K562 (cell line): ENCODE data around the gene HOMEZ. TPM values are rescaled to one million over a fixed set of nuclear protein-coding genes. Genes with fewer than 3 reads are reported as not detected.
A peak's percentile ranks its signal among the peaks of the same experiment; 100 is the strongest.

Experiments used
- ARID3A ChIP-seq: IDR thresholded peaks from 2 replicates; pipeline ENCODE4 v1.6.1; 2012; ENCODE audit warnings: low read depth, low read length, improper control_type of control experiment, borderline replicate concordance
- ERF ChIP-seq: fragments of 450-650 bp; formaldehyde crosslinking; IDR thresholded peaks from 2 replicates; pipeline ENCODE4 v1.4.0; 2020; ENCODE audit warnings: mild to moderate bottlenecking, mixed read lengths
- FOS ChIP-seq: IDR thresholded peaks from 3 replicates; pipeline ENCODE4 v1.6.1; 2011; ENCODE audit not compliant: insufficient read length; ENCODE audit errors: extremely low read depth
- GTF2A2 ChIP-seq: IDR thresholded peaks from 2 replicates; pipeline ENCODE4 v1.6.1; 2016; ENCODE audit warnings: mild to moderate bottlenecking, missing genetic modification characterization, missing compliant biosample characterization
- HCFC1 ChIP-seq: IDR thresholded peaks from 2 replicates; pipeline ENCODE4 v1.6.1; 2012; ENCODE audit warnings: low read depth, low read length, improper control_type of control experiment
- MAFG ChIP-seq: fragments of 450-650 bp; conservative IDR thresholded peaks from 2 replicates; pipeline ENCODE4 v1.6.1; 2016; ENCODE audit warnings: missing genetic modification characterization, missing compliant biosample characterization
- MEF2D ChIP-seq: conservative IDR thresholded peaks from 2 replicates; pipeline ENCODE4 v1.6.1; 2016; ENCODE audit warnings: low read depth, missing genetic modification characterization, missing compliant biosample characterization
- NCOA2 ChIP-seq, 2 experiments: fragments of 450-650 bp; IDR thresholded peaks; 2 replicates each; pipeline ENCODE4 v1.6.1; 2018; ENCODE audit warnings: mild to moderate bottlenecking in 2 of 2, moderate library complexity in 1 of 2; ENCODE audit not compliant: partially characterized antibody in 2 of 2
- NCOA4 ChIP-seq: fragments of 450-650 bp; IDR thresholded peaks from 2 replicates; pipeline ENCODE4 v1.6.1; 2018; ENCODE audit warnings: mild to moderate bottlenecking; ENCODE audit not compliant: partially characterized antibody
- NCOA6 ChIP-seq: fragments of 450-650 bp; IDR thresholded peaks from 2 replicates; pipeline ENCODE4 v1.6.1; 2017; ENCODE audit warnings: mild to moderate bottlenecking
- PHB2 ChIP-seq: fragments of 450-650 bp; IDR thresholded peaks from 2 replicates; pipeline ENCODE4 v1.6.1; 2017; ENCODE audit warnings: low read depth
- PHF8 ChIP-seq: fragments of 200-600 bp; sonication (generic); IDR thresholded peaks from 2 replicates; pipeline ENCODE4 v1.6.1; 2012; ENCODE audit warnings: mixed run types, mild to moderate bottlenecking, inconsistent platforms, low read length, moderate library complexity, borderline replicate concordance
- POLR2H ChIP-seq: IDR thresholded peaks from 2 replicates; pipeline ENCODE4 v1.6.1; 2016; ENCODE audit warnings: missing genetic modification characterization, low read depth, mild to moderate bottlenecking, control low read depth, missing compliant biosample characterization, moderate library complexity
- RBM22 ChIP-seq: fragments of 200-400 bp; formaldehyde crosslinking; IDR thresholded peaks from 2 replicates; pipeline ENCODE4 v1.6.1; 2018; ENCODE audit warnings: low read length, low read depth; ENCODE audit not compliant: poor library complexity, severe bottlenecking
- REST ChIP-seq, 2 experiments: fragments of 450-650 bp; formaldehyde crosslinking in 1 of 2; IDR thresholded peaks; 2 replicates each; pipeline versions ENCODE4 v1.4.0 to v1.6.1; 2014 to 2020; ENCODE audit warnings: mild to moderate bottlenecking in 2 of 2, borderline replicate concordance in 1 of 2, low read depth in 1 of 2
- SRSF3 ChIP-seq: fragments of 200-400 bp; formaldehyde crosslinking; IDR thresholded peaks from 2 replicates; pipeline ENCODE4 v1.6.1; 2016; ENCODE audit warnings: mild to moderate bottlenecking, low read length, moderate library complexity; ENCODE audit not compliant: insufficient read depth
- TAF15 ChIP-seq: fragments of 200-400 bp; formaldehyde crosslinking; IDR thresholded peaks from 2 replicates; pipeline ENCODE4 v1.6.1; 2017; ENCODE audit warnings: mild to moderate bottlenecking, low read depth, low read length, moderate library complexity
- TRIM28 ChIP-seq: fragments of 450-650 bp; IDR thresholded peaks from 2 replicates; pipeline ENCODE4 v1.6.1; 2017
- ZNF232 ChIP-seq: sonication (generic); formaldehyde crosslinking; IDR thresholded peaks from 2 replicates; pipeline ENCODE4 v1.8.0; 2022; ENCODE audit warnings: mild to moderate bottlenecking, missing genetic modification reagents
- ZNF41 ChIP-seq: fragments of 250-450 bp; sonication (Bioruptor Pico); conservative IDR thresholded peaks from 2 replicates; pipeline ENCODE4 v1.4.0; 2020; ENCODE audit warnings: mild to moderate bottlenecking
- polyA plus RNA-seq, 8 experiments: library from polyadenylated mRNA; depleted of rRNA in 4 of 8; stranded (reverse) in 5 of 8; unstranded in 3 of 8; fragments of >200 nt; fragmentation: Nextera tagmentation in 2 of 8; fragmentation: Illumina TruSeq in 1 of 8; extraction: Ambion mirVana in 2 of 8; extraction: Trizol in 1 of 8; gene quantifications; 2 replicates each; pipeline versions ENCODE4 v1.2.1 to v1.2.3, GENCODE V29; 2011 to 2014; ENCODE audit warnings: inconsistent platforms in 1 of 8, missing spikeins in 1 of 8
- total RNA-seq, 7 experiments: library from RNA; depleted of rRNA in 6 of 7; stranded (reverse); fragments of >200 nt in 6 of 7; fragmentation: Illumina TruSeq in 2 of 7; extraction: Trizol in 2 of 7; gene quantifications; 2 replicates each; pipeline versions ENCODE4 v1.2.1 to v1.2.3, GENCODE V29; 2011 to 2021; ENCODE audit warnings: low replicate concordance in 1 of 7

HOMEZ gene
- total and polyA plus RNA-seq, 9 of the 15 experiments (the other 6 are each of a cell fraction or from before 2014, with no cell fraction given), result 3.0 to 30.2 (median 16.9) TPM

GRCh38 chr14:23301288-23301968 is 15.5 kb upstream of the HOMEZ start (continued):
- TF ChIP-seq REST (IDR thresholded peaks at IDR 0.05; ENCODE audit: borderline replicate concordance), result peak; percentile 67
- no peak for TF ChIP-seq REST (CRISPR knock-in tag; IDR thresholded peaks at IDR 0.05; ENCODE audit: low read depth)
- no peak for TF ChIP-seq TAF15
- no peak for TF ChIP-seq GTF2A2 (tag)
- TF ChIP-seq POLR2H, result no peak
- no peak for TF ChIP-seq PHB2
- TF ChIP-seq TRIM28, result no peak; the same call in 1 of the 2 replicates
- peak; percentile 15 for TF ChIP-seq FOS
- peak; percentile 12; the same call in 1 of the 2 replicates for TF ChIP-seq PHF8
- peak; percentile 74 for TF ChIP-seq HCFC1
- TF ChIP-seq ERF (CRISPR knock-in tag), result no peak
- no peak for TF ChIP-seq NCOA6
- TF ChIP-seq SRSF3, result no peak
- no peak for TF ChIP-seq MAFG (tag)
- no peak for TF ChIP-seq ZNF232 (CRISPR knock-in tag)
- TF ChIP-seq ARID3A, result no peak
- TF ChIP-seq RBM22, result no peak
- TF ChIP-seq NCOA4, result no peak
- TF ChIP-seq NCOA2 (IDR thresholded peaks at IDR 0.05; ENCODE audit: partially characterized antibody in 2 of 2), result no peak
- TF ChIP-seq MEF2D, result no peak
- TF ChIP-seq ZNF41, result no peak
